Right forelimb (tissue), 1 donor: ENCODE data around the gene CDC25A.

ENCODE experiments used
- DNase-seq: peaks from one replicate; pipeline ENCODE4 v3.0.0-alpha.2; 2018

CDC25A gene

GRCh38 chr3:48194446-48195071, 6.3 kb upstream of the CDC25A start:
- DNase-seq = no peak

- DNase-seq = no peak
These were observed 2.7 kb upstream of the CDC25A start for GRCh38 chr3:48190911-48191310.

- no peak for DNase-seq
These were observed 1.1 kb upstream of the CDC25A start for GRCh38 chr3:48189321-48189720.

- DNase-seq = peak; percentile 50
These were observed 495 bp downstream of the CDC25A start for GRCh38 chr3:48187579-48188265.

GRCh38 chr3:48187301-48187578, 977 bp downstream of the CDC25A start:
- DNase-seq = no peak

GRCh38 chr3:48186631-48187300, 1.5 kb downstream of the CDC25A start:
- no peak for DNase-seq

GRCh38 chr3:48185129-48185528, 3.1 kb downstream of the CDC25A start:
- DNase-seq = no peak

- no peak for DNase-seq
These were observed 3.9 kb downstream of the CDC25A start for GRCh38 chr3:48184299-48184698.

- DNase-seq = no peak
These were observed 7.5 kb downstream of the CDC25A start for GRCh38 chr3:48180531-48181253.

- DNase-seq = no peak
These were observed 8.2 kb downstream of the CDC25A start for GRCh38 chr3:48180021-48180420.

GRCh38 chr3:48178072-48178471, 10.1 kb downstream of the CDC25A start:
- DNase-seq = no peak

- peak; percentile 64 for DNase-seq
These were observed 30.3 kb downstream of the CDC25A start for GRCh38 chr3:48157950-48158376.

GRCh38 chr3:48157202-48157840, 30.9 kb downstream of the CDC25A start:
- DNase-seq = no peak

- no peak for DNase-seq
These were observed 32.1 kb downstream of the CDC25A start for GRCh38 chr3:48156163-48156562.

- no peak for DNase-seq
These were observed 33.1 kb downstream of the CDC25A start for GRCh38 chr3:48155122-48155521.

GRCh38 chr3:48151807-48152427, 36.3 kb downstream of the CDC25A start:
- no peak for DNase-seq

- peak; percentile 86 for DNase-seq
These were observed 37.0 kb downstream of the CDC25A start for GRCh38 chr3:48151058-48151806.

- DNase-seq = no peak
These were observed 44.2 kb downstream of the CDC25A start for GRCh38 chr3:48143992-48144391.

GRCh38 chr3:48143567-48143966, 44.6 kb downstream of the CDC25A start:
- DNase-seq = no peak

- DNase-seq = no peak
These were observed 45.8 kb downstream of the CDC25A start for GRCh38 chr3:48142316-48142870.

GRCh38 chr3:48141604-48142137, 46.5 kb downstream of the CDC25A start:
- DNase-seq = no peak
